GM13976 (cell line): ENCODE data around the gene ZNF777.
"Not testable (repeated sequence)": the region's sequence is repeated elsewhere in the genome, so short reads cannot be mapped to it uniquely, and the experiment has no call there.

Source experiments
- DNase-seq: peaks from one replicate; pipeline ENCODE4 v3.0.0; 2012; ENCODE audit warnings: low spot score
- in situ Hi-C: fragments of 300-500 bp; cut with MboI; formaldehyde crosslinking; loops from one replicate; pipeline ENCODE4 v1.12.0; 2022; ENCODE audit warnings: low sequenced_read_pairs, mixed read lengths, inconsistent platforms; ENCODE audit not compliant: unreplicated experiment
- TF ChIP-seq, protein P1 (sequence below): IDR thresholded peaks from 2 replicates; pipeline ENCODE4 v1.5.1; 2012; ENCODE audit warnings: borderline replicate concordance, mild to moderate bottlenecking; ENCODE audit not compliant: insufficient read depth; ENCODE audit errors: extremely low read depth, missing control alignments, control extremely low read depth

ZNF777 gene

DNA sequence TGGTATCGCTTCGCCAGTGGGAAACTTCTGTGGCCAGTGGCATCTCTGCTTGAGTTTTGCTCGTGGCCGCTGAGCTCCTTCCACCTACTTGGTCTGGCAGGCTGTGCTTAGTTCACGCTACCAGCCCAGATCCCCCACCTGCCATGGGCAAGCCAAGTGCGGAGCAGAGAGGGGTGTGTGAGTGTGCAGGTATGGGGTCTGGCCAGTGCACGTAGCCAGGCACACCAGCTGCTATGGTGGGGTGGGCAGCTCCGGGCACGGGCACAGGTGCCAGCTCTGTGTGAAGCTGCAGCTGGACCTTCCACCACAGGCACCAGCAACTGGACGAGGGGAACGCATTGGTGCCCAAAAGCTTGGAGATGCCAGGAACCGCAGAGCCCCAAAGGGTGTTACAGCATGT lies 56.5 kb downstream of the ZNF777 start:
- DNase-seq: no peak
- in situ Hi-C loops: no loop called here
- TF ChIP-seq, protein P1, sequence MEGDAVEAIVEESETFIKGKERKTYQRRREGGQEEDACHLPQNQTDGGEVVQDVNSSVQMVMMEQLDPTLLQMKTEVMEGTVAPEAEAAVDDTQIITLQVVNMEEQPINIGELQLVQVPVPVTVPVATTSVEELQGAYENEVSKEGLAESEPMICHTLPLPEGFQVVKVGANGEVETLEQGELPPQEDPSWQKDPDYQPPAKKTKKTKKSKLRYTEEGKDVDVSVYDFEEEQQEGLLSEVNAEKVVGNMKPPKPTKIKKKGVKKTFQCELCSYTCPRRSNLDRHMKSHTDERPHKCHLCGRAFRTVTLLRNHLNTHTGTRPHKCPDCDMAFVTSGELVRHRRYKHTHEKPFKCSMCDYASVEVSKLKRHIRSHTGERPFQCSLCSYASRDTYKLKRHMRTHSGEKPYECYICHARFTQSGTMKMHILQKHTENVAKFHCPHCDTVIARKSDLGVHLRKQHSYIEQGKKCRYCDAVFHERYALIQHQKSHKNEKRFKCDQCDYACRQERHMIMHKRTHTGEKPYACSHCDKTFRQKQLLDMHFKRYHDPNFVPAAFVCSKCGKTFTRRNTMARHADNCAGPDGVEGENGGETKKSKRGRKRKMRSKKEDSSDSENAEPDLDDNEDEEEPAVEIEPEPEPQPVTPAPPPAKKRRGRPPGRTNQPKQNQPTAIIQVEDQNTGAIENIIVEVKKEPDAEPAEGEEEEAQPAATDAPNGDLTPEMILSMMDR: no peak

DNA sequence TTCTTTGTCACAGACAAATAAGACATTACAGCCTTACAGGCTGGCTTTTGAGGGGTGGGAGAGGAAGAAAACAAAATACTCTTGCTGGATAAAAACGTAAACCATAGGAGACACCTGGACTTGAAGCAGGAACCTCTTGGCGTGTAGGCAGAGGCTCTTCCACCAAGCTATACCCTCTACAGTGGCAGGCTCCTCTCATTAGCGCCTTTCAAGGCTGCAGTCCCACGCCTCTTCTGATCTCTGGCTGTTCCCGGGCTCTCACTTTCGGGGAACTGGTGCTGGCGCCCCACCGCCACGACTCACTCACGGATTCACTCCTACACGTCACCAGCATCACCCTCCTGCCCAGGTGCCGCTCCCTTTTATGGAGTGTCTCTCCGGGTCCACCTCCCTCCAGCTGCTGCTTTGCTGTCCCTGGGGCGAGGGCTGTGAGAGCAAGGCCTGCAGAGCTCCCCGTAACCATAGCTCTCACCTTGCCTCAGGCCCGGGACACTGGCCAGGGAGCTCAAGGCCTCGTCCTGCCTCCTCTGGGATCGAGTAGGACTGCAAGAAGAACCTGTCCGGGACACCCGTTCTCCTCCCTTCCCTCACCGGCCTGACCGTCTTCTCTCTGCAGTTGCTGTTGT lies 62.6 kb downstream of the ZNF777 start:
- TF ChIP-seq, protein P1: no peak
- no peak for DNase-seq
- in situ Hi-C loops: no loop called here

DNA sequence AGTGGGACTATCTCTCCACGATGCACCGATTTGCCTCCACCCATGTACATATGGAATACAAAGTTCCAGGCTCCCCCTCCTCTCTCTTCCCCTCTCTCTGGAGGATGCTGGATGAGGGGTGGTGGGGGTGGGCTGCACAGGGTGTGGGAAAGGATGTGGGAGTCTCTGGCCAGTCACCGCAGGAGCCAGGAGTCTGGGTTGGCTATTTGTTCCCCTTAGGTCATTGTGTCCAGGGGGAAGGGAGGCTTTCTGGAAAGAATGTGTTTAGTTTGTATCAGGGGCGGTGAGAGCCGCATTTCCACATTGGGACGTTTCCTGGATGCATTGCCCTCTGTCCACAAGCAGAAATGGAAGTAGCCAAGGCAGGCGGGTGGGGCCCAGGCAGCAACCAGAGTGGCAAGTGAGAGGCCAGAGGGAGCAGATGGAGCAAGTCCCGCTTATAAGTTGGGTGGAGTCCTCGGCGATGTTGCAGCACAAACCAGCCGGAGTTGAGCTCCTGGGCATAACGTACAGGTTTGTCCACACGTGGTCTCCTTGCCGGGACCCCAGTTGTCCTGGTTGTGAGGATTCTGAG lies 63.3 kb downstream of the ZNF777 start:
- no peak for DNase-seq
- in situ Hi-C loops: no loop called here
- TF ChIP-seq, protein P1: no peak

DNA sequence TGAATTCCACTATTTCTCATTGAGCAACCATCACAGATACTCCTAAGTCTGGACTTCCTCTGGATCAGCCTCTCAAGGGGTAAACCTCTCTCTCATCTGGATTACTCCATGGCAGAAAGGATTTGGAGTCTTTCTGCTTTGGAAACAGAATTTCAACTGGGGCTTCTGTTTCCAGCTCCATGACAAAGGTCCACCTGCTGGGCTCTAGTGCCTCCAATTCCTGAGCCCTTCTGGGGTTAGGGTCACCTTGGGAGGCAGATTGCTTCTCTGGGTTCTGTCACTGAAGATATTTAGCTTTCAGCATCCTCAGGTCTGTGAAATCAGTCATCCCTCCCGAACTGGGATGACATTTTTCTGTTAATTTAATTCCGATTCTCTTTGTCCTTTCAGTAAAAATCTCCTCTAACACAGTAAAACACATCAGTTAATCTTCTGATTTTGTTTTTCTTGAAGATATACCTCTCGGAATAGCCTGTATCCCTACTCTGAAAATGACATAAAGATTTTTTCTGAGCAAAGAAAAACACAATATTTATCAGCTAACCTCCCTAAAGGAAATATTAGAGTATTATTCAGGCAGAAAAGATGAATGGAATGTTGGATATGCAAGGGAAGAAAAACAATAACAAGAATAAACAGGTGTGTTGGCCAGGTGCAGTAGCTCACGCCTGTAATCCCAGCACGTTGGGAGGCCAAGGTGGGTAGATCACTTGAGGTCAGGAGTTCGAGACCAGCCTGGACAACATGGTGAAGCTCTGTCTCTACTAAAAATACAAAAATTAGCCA lies 72.1 kb downstream of the ZNF777 start:
- in situ Hi-C loops, DNase-seq: not testable (repeated sequence)

DNA sequence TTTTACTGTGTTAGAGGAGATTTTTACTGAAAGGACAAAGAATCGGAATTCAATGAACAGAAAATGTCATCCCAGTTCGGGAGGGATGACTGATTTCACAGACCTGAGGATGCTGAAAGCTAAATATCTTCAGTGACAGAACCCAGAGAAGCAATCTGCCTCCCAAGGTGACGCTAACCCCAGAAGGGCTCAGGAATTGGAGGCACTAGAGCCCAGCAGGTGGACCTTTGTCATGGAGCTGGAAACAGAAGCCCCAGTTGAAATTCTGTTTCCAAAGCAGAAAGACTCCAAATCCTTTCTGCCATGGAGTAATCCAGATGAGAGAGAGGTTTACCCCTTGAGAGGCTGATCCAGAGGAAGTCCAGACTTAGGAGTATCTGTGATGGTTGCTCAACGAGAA lies 74.3 kb downstream of the ZNF777 start:
- DNase-seq, in situ Hi-C loops: not testable (repeated sequence)

DNA sequence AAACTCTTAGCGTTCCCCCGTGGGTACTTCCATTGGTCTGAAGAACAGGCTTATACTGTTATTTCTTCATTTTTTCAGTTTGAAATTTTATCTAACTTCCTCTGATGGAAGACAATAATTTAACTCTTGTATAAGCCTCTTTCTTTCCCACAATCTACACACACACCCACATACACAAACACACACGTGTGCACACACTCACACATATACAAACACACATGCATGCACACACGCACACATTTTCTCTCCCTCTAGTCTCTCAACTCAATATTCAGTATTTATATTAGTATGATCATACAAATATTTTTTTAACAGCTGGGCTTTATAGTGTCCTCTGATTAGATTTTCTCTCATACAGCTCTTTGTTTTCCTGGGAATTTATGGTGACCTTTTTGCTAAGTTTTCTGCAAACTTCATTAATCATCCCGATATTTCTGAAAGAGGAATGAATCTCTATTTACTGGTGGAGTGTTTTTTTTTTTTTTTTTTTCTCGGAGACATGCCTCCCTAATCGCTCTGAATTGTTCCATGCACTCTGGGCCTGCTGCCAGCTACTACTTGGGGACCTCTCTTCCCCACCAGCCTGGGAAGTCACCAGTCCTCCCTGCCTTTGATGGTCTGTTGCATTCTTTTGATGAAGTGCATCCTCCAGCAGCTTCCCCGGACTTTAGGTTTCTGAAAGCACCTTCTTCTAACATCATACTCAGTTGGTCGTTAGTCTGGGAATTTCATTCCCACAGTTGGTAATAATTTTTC lies 75.5 kb downstream of the ZNF777 start:
- in situ Hi-C loops: no loop called here

More for the DNA sequence above, 75.5 kb downstream of the ZNF777 start:
- no peak for DNase-seq
- TF ChIP-seq, protein P1: no peak
